HG03378 (cell line): Measurements from ENCODE around the gene RRAD.
"Not testable (repeated sequence)": the region's sequence is repeated elsewhere in the genome, so short reads cannot be mapped to it uniquely, and the experiment has no call there.

ENCODE experiments used
- ATAC-seq: cut with Tn5 transposase; IDR thresholded peaks from one replicate; pipeline ENCODE4 v1.9.1; 2021; ENCODE audit warnings: mild to moderate bottlenecking, moderate library complexity; ENCODE audit not compliant: unreplicated experiment

RRAD gene

GRCh38 chr16:66934839-66935313 lies 9.5 kb upstream of the RRAD start:
- ATAC-seq = not testable (repeated sequence)

GRCh38 chr16:66934138-66934838 lies 9.0 kb upstream of the RRAD start, which contains the start of gene CIAO2B:
Gene CIAO2B, minus strand, starts transcription at chr16:66934402. Its CDS starts 38 bp downstream, at chr16:66934364.
- ATAC-seq = peak; percentile 41

- ATAC-seq = peak; percentile 20
Measured at GRCh38 chr16:66933776-66934137, 8.4 kb upstream of the RRAD start.

GRCh38 chr16:66932076-66932475 lies 6.7 kb upstream of the RRAD start:
- ATAC-seq = no peak

- ATAC-seq = no peak
Measured at GRCh38 chr16:66931665-66932064, 6.3 kb upstream of the RRAD start.

- ATAC-seq = no peak
Measured at GRCh38 chr16:66930189-66930588, 4.9 kb upstream of the RRAD start.

GRCh38 chr16:66928702-66929388 lies 3.5 kb upstream of the RRAD start:
- no peak for ATAC-seq

GRCh38 chr16:66927918-66928649 lies 2.7 kb upstream of the RRAD start:
- ATAC-seq = no peak

- ATAC-seq = no peak
Measured at GRCh38 chr16:66926961-66927436, 1.7 kb upstream of the RRAD start.

- ATAC-seq = no peak
Measured at GRCh38 chr16:66926171-66926947, 1.0 kb upstream of the RRAD start.

- no peak for ATAC-seq
Measured at GRCh38 chr16:66924527-66925321, 611 bp downstream of the RRAD start.

- ATAC-seq = no peak
Measured at GRCh38 chr16:66923866-66924265, 1.5 kb downstream of the RRAD start.

GRCh38 chr16:66923247-66923731 lies 2.0 kb downstream of the RRAD start:
- ATAC-seq = no peak

- no peak for ATAC-seq
Measured at GRCh38 chr16:66921729-66922450, 3.4 kb downstream of the RRAD start.

GRCh38 chr16:66920924-66921680 lies 4.2 kb downstream of the RRAD start:
- ATAC-seq = no peak

- ATAC-seq = no peak
Measured at GRCh38 chr16:66920299-66920590, 5.1 kb downstream of the RRAD start.

GRCh38 chr16:66919569-66920298 lies 5.6 kb downstream of the RRAD start:
- ATAC-seq = no peak
